ENCODE measurements around the gene TBX6.
A peak's percentile ranks its signal among the peaks of the same experiment; 100 is the strongest.

Gene TBX6

GRCh38 chr16:30085247-30085646 lies 6.5 kb downstream of the TBX6 start:
- H3K27me3 Mint-ChIP-seq (ENCODE audit: low read depth): no peaks in the 10 kb centered on the region
- peaks cover 11% of the 10 kb centered on the region for H3K4me1 Mint-ChIP-seq (ENCODE audit: low read depth)
- no peaks in the 10 kb centered on the region for H3K9me3 Mint-ChIP-seq
- DNase-seq (ENCODE audit: low spot score): no peak
- H3K27ac Mint-ChIP-seq: no peak overlapping the region
- peaks cover 37% of the 10 kb centered on the region for H3K36me3 Mint-ChIP-seq (ENCODE audit: low read depth)
- H3K4me3 Mint-ChIP-seq: no peak overlapping the region

GRCh38 chr16:30084816-30085159 lies 6.9 kb downstream of the TBX6 start:
- H3K4me1 Mint-ChIP-seq (ENCODE audit: low read depth): peaks cover 6% of the 10 kb centered on the region
- H3K4me3 Mint-ChIP-seq: no peak overlapping the region
- no peak overlapping the region for H3K27ac Mint-ChIP-seq
- DNase-seq (ENCODE audit: low spot score): no peak
- no peaks in the 10 kb centered on the region for H3K27me3 Mint-ChIP-seq (ENCODE audit: low read depth)
- no peaks in the 10 kb centered on the region for H3K9me3 Mint-ChIP-seq
- H3K36me3 Mint-ChIP-seq (ENCODE audit: low read depth): peaks cover 38% of the 10 kb centered on the region

DNA sequence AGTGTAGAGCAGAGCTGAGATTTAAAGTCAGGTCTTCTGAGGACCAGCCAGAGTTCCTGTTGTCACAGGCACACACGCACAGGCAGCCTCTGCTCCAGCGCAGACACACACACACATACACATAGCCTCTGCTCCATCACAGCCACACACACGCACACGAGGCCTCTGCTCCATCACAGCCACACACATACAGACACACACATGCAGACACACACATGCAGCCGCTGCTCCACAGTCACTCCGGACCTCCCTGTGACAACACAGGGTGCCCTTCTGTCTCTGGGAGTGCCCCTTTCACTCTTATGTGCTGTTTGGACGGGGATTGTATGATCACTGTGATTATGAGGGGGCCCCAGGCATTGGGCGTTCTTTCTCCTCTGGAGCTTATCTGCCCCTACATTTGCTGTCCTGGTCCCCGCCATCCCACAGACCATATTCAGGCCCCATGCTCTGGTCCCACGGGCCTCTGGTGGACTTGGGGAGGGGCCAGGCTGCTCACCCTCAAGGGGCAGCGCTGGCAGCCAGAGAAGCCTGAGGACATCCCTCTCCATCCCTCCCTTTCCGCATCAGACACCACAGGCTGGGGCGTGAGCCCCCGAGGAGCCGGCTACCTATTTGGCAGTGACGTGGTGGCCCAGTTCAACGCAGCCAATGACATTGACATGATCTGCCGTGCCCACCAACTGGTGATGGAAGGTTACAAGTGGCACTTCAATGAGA lies 7.5 kb downstream of the TBX6 start:
- no peak for DNase-seq (ENCODE audit: low spot score)
- Mint-ChIP-seq H3K4me1 (ENCODE audit: low read depth) (peaks cover 2% of the 10 kb centered on the region), H3K4me3 (no peak overlapping the region), H3K27ac (no peak overlapping the region), H3K36me3 (ENCODE audit: low read depth) (peaks cover 44% of the 10 kb centered on the region), H3K9me3 (no peaks in the 10 kb centered on the region), H3K27me3 (ENCODE audit: low read depth) (no peaks in the 10 kb centered on the region)

DNA sequence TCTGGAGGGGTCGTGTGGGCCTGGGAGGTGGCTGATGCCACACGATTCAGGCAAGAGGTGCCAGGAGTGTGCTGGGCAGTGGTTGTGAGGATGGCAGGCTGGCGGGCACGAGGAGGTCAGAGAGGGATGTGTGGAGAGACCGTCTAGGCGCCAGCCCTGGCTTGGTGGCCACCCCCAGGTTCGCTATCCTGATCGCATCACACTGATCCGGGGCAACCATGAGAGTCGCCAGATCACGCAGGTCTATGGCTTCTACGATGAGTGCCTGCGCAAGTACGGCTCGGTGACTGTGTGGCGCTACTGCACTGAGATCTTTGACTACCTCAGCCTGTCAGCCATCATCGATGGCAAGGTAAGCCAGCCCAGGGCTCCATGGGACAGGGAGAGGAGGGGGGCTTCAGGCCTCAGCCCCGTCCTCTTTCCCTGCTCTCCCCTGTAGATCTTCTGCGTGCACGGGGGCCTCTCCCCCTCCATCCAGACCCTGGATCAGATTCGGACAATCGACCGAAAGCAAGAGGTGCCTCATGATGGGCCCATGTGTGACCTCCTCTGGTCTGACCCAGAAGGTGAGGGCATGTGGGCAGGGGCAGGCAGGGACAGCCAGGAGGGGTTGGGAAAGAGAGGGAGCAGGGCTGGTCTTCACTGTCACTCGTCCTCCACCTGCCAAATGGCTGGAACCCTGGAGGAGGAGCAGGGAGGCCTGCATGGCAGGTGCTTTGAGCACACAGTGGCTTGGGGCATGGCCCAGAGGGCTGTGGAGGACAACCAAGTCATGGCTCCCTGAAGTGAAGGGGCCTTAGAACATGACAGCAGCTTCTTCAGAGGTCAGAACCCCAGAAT lies 8.3 kb downstream of the TBX6 start:
- Mint-ChIP-seq H3K36me3 (ENCODE audit: low read depth) (peaks cover 46% of the 10 kb centered on the region), H3K27ac (no peak overlapping the region), H3K27me3 (ENCODE audit: low read depth) (no peaks in the 10 kb centered on the region), H3K4me3 (no peak overlapping the region), H3K4me1 (ENCODE audit: low read depth) (peaks cover 1% of the 10 kb centered on the region), H3K9me3 (no peaks in the 10 kb centered on the region)
- DNase-seq (ENCODE audit: low spot score): no peak

- H3K27ac Mint-ChIP-seq: no peak overlapping the region
Measured at GRCh38 chr16:30082545-30083090, 9.1 kb downstream of the TBX6 start.

GRCh38 chr16:30079480-30079879 lies 12.2 kb downstream of the TBX6 start:
- Mint-ChIP-seq H3K9me3 (no peaks in the 10 kb centered on the region), H3K27ac (no peak overlapping the region), H3K36me3 (ENCODE audit: low read depth) (peaks cover 50% of the 10 kb centered on the region), H3K4me3 (no peak overlapping the region), H3K27me3 (ENCODE audit: low read depth) (no peaks in the 10 kb centered on the region), H3K4me1 (ENCODE audit: low read depth) (peaks cover 24% of the 10 kb centered on the region)
- DNase-seq (ENCODE audit: low spot score): no peak

More at GRCh38 chr16:30082545-30083090, 9.1 kb downstream of the TBX6 start:
- no peak for DNase-seq (ENCODE audit: low spot score)
- H3K27me3 Mint-ChIP-seq (ENCODE audit: low read depth): no peaks in the 10 kb centered on the region
- H3K4me1 Mint-ChIP-seq (ENCODE audit: low read depth): peaks cover 8% of the 10 kb centered on the region
- H3K9me3 Mint-ChIP-seq: no peaks in the 10 kb centered on the region
- no peak overlapping the region for H3K4me3 Mint-ChIP-seq
- H3K36me3 Mint-ChIP-seq (ENCODE audit: low read depth): peaks cover 52% of the 10 kb centered on the region

DNA sequence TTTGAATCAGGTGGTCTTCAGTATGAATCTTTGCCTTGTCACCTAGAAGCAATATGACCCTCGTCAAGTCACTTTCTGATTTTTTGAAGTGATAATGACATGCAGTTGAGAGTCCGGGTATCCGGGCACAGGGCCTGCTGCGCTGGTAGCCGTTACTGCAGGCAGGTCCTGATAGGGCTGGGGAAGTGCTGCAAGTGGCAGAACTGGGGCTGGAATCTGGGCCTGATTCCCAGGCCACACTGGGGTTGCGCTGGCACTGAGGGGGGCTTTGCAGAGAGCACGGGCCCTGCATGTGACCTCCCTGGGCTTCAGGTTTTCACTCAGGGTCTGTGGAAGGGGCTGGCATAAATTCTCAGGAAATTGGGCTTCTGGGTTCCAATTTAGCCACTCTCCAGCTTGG lies 13.0 kb downstream of the TBX6 start:
- H3K36me3 Mint-ChIP-seq (ENCODE audit: low read depth): peaks cover 46% of the 10 kb centered on the region
- H3K9me3 Mint-ChIP-seq: no peaks in the 10 kb centered on the region
- H3K27me3 Mint-ChIP-seq (ENCODE audit: low read depth): no peaks in the 10 kb centered on the region
- no peak overlapping the region for H3K4me3 Mint-ChIP-seq
- DNase-seq (ENCODE audit: low spot score): no peak
- H3K4me1 Mint-ChIP-seq (ENCODE audit: low read depth): peaks cover 24% of the 10 kb centered on the region
- H3K27ac Mint-ChIP-seq: no peak overlapping the region

- Mint-ChIP-seq H3K27ac (peak overlapping the region; percentile 62), H3K9me3 (no peaks in the 10 kb centered on the region), H3K4me3 (peak overlapping the region; percentile 93), H3K36me3 (ENCODE audit: low read depth) (peaks cover 43% of the 10 kb centered on the region), H3K4me1 (ENCODE audit: low read depth) (peaks cover 24% of the 10 kb centered on the region), H3K27me3 (ENCODE audit: low read depth) (no peaks in the 10 kb centered on the region)
- no peak for DNase-seq (ENCODE audit: low spot score)
Measured at GRCh38 chr16:30077656-30078055, 14.1 kb downstream of the TBX6 start.

- Mint-ChIP-seq H3K36me3 (ENCODE audit: low read depth) (peaks cover 44% of the 10 kb centered on the region), H3K27me3 (ENCODE audit: low read depth) (no peaks in the 10 kb centered on the region)
Measured at GRCh38 chr16:30076276-30076791, 15.4 kb downstream of the TBX6 start.

DNA sequence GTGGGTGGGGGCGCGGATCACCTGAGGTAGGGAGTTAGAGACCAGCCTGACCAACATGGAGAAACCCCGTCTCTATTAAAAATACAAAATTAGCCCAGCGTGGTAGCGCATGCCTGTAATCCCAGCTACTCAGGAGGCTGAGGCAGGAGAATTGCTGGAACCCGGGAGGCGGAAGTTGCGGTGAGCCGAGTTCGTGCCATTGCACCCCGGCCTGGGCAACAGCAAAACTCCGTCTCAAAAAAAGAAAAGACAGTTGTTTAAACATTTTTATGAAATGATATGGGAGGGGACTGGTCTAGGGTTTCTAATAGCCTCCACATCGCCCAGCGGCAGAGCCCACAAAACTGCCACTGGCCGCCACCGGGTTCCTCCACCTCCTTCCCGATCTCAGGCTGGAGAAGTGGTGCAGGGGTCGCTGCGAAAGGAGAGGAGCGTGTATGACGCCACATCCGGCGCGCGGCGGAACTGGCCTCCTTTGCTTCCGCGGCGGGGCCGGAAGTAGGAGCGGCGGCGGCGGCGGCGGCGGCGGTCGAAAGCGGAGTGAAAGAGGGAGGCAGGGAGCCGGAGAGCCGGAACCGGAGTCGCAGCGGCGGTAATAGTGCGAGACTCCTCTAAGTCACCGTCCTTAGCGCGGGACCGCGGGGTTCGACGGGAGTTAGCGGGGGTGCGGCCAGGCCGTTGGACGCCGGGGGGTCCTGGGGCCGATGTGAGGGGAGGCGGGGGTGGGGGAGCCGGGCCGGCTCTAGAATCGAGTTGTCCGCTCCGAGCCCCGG lies 16.0 kb downstream of the TBX6 start, which contains the start of gene PPP4C:
Gene PPP4C, plus strand, starts transcription at position 492 of the 773 bp plus-strand sequence. CDS start 384 bp downstream, outside the sequence.
- peak; percentile 92 for DNase-seq (ENCODE audit: low spot score)
- peak within 1 kb of the TSS; percentile 91 for H3K27ac Mint-ChIP-seq
- H3K4me3 Mint-ChIP-seq: peak within 1 kb of the TSS; percentile 93
- no peaks in the 10 kb centered on the region for H3K9me3 Mint-ChIP-seq
- no peaks in the 10 kb centered on the region for H3K27me3 Mint-ChIP-seq (ENCODE audit: low read depth)
- peaks cover 41% of the 10 kb centered on the region for H3K36me3 Mint-ChIP-seq (ENCODE audit: low read depth)
- H3K4me1 Mint-ChIP-seq (ENCODE audit: low read depth): peaks cover 24% of the 10 kb centered on the region

More at GRCh38 chr16:30076276-30076791, 15.4 kb downstream of the TBX6 start:
- DNase-seq (ENCODE audit: low spot score): no peak
- Mint-ChIP-seq H3K9me3 (no peaks in the 10 kb centered on the region), H3K4me3 (peak overlapping the region; percentile 93), H3K4me1 (ENCODE audit: low read depth) (peaks cover 24% of the 10 kb centered on the region), H3K27ac (peak overlapping the region; percentile 82)

DNA sequence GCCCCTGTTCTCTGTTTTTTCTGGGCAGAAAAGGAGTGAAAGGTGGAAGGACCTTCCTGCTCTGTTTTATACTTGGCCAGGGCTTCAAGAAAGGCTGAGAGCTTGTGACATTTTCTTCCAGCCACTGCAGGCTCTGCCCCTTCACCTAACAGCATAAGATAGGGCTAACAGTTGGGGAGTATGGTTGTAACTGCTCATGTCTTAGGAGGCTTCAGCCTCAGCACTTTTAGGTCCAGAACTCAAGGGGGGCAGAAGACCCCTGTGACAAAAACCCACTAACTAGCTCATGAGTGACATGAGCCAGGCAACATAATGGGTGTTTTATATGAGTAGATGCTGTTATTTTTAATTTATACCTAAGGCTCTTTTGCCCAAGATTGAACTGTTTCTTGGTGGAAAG lies 21.2 kb downstream of the TBX6 start:
- peaks cover 61% of the 10 kb centered on the region for H3K36me3 Mint-ChIP-seq (ENCODE audit: low read depth)
- peak overlapping the region; percentile 62 for H3K27ac Mint-ChIP-seq
- no peak for DNase-seq (ENCODE audit: low spot score)
- peaks cover 31% of the 10 kb centered on the region for H3K4me1 Mint-ChIP-seq (ENCODE audit: low read depth)
- H3K9me3 Mint-ChIP-seq: no peaks in the 10 kb centered on the region
- H3K4me3 Mint-ChIP-seq: peak overlapping the region; percentile 18
- H3K27me3 Mint-ChIP-seq (ENCODE audit: low read depth): no peaks in the 10 kb centered on the region

GRCh38 chr16:30069611-30070462 lies 21.9 kb downstream of the TBX6 start:
- Mint-ChIP-seq H3K4me1 (ENCODE audit: low read depth) (peaks cover 28% of the 10 kb centered on the region), H3K27me3 (ENCODE audit: low read depth) (no peaks in the 10 kb centered on the region), H3K9me3 (no peaks in the 10 kb centered on the region), H3K4me3 (peak overlapping the region; percentile 38), H3K27ac (peak overlapping the region; percentile 62), H3K36me3 (ENCODE audit: low read depth) (peaks cover 61% of the 10 kb centered on the region)
- no peak for DNase-seq (ENCODE audit: low spot score)

Measured in T-helper 2 cell treated with Interferon-gamma antibody and Interleukin-4, amounts not matched to agents 5 μg/mL and 100 μg/mL, for 36 hours (primary cell).